ENCODE data around the gene SLC39A10. TPM values are rescaled to one million over a fixed set of nuclear protein-coding genes. Genes with fewer than 3 reads are reported as not detected.

The SLC39A10 gene
- polyA plus RNA-seq, 1 of the 3 experiments (the other 2 are of a cell fraction) = 12.3 TPM

DNA sequence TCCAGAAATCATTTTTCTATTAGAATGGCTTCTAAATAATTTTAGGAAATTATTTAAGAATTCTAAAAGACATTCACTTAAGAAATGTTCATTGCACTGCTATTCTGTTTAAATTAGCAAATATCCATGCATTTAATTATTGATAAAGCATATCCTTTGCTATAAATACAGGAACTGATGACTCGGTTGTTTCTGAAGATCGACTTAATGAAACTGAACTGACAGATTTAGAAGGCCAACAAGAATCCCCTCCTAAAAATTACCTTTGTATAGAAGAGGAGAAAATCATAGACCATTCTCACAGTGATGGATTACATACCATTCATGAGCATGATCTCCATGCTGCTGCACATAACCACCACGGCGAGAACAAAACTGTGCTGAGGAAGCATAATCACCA is 59.4 kb downstream of the SLC39A10 start:
- peaks cover 37 to 47% of the 10 kb centered on the region in 2 experiments for H3K36me3 ChIP-seq (replicated peaks in 1 of 2; ENCODE audit: control insufficient read depth in 1 of 2, insufficient read depth in 2 of 2, low read length in 1 of 2)
- CTCF ChIA-PET = no interaction called here

GRCh38 chr2:195721042-195721441 is 64.0 kb downstream of the SLC39A10 start:
- Histone ChIP-seq H4K20me1 (ENCODE audit: insufficient read depth) (no peaks in the 10 kb centered on the region), H2AFZ (ENCODE audit: low read depth) (no peak overlapping the region), H3K9me3 (no peaks in the 10 kb centered on the region), H3K36me3 (replicated peaks in 1 of 2; ENCODE audit: control insufficient read depth in 1 of 2, insufficient read depth in 2 of 2, low read length in 1 of 2) (peaks cover 42 to 52% of the 10 kb centered on the region in 2 experiments), H3K79me2 (ENCODE audit: insufficient read depth) (no peaks in the 10 kb centered on the region), H3K27ac (ENCODE audit: low read depth in 2 of 2, low read length in 1 of 2) (no peak overlapping the region), H3K9ac (no peak overlapping the region), H3K4me3 (ENCODE audit: low read depth in 2 of 2, low read length in 1 of 2) (no peak overlapping the region), H3F3A (replicated peaks; ENCODE audit: insufficient read depth) (no peaks in the 10 kb centered on the region), H3K9me2 (no peaks in the 10 kb centered on the region), H3K4me1 (ENCODE audit: control insufficient read depth in 1 of 2, insufficient read depth in 2 of 2, low read depth in 1 of 2, low read length in 1 of 2) (no peaks in the 10 kb centered on the region), H3K27me3 (ENCODE audit: insufficient read depth) (no peaks in the 10 kb centered on the region), H3K4me2 (no peak overlapping the region)
- DNase-seq = no peak
- ChIA-PET POLR2A (no interaction called here), CTCF (no interaction called here)
- TF ChIP-seq FOXJ3 (CRISPR knock-in tag; IDR thresholded peaks at IDR 0.05) = no peak
- no peak for TF ChIP-seq FOXM1 (IDR thresholded peaks at IDR 0.05; ENCODE audit: low read depth)
- TF ChIP-seq MXI1 (IDR thresholded peaks at IDR 0.05; ENCODE audit: low read depth, low read length) = no peak
- no peak for TF ChIP-seq EP300 (IDR thresholded peaks at IDR 0.05; ENCODE audit: borderline replicate concordance in 1 of 2, low read depth in 1 of 2, low read length in 1 of 2)
- TF ChIP-seq CHD2 (IDR thresholded peaks at IDR 0.05; ENCODE audit: low read length, partially characterized antibody) = no peak
- TF ChIP-seq RAD21 (IDR thresholded peaks at IDR 0.05; ENCODE audit: low read length) = no peak
- 96% methylated on average over 2 of the region's 2 CpGs for WGBS (ENCODE audit: low lambda C conversion rate)

More for the DNA sequence above, 59.4 kb downstream of the SLC39A10 start:
- POLR2A ChIA-PET = no interaction called here
- TF ChIP-seq TEAD4 (IDR thresholded peaks at IDR 0.05; ENCODE audit: borderline replicate concordance, insufficient read depth) (no peak), NRF1 (IDR thresholded peaks at IDR 0.05; ENCODE audit: low read depth, low read length) (no peak), CHD2 (IDR thresholded peaks at IDR 0.05; ENCODE audit: low read length, partially characterized antibody) (no peak), GABPA (IDR thresholded peaks at IDR 0.05; ENCODE audit: low read depth) (no peak), MEF2A (IDR thresholded peaks at IDR 0.05; ENCODE audit: borderline replicate concordance, low read depth) (no peak), FOXJ3 (CRISPR knock-in tag; IDR thresholded peaks at IDR 0.05) (no peak), RFX5 (IDR thresholded peaks at IDR 0.05; ENCODE audit: low read length) (no peak)
- TF ChIP-seq, protein P1, sequence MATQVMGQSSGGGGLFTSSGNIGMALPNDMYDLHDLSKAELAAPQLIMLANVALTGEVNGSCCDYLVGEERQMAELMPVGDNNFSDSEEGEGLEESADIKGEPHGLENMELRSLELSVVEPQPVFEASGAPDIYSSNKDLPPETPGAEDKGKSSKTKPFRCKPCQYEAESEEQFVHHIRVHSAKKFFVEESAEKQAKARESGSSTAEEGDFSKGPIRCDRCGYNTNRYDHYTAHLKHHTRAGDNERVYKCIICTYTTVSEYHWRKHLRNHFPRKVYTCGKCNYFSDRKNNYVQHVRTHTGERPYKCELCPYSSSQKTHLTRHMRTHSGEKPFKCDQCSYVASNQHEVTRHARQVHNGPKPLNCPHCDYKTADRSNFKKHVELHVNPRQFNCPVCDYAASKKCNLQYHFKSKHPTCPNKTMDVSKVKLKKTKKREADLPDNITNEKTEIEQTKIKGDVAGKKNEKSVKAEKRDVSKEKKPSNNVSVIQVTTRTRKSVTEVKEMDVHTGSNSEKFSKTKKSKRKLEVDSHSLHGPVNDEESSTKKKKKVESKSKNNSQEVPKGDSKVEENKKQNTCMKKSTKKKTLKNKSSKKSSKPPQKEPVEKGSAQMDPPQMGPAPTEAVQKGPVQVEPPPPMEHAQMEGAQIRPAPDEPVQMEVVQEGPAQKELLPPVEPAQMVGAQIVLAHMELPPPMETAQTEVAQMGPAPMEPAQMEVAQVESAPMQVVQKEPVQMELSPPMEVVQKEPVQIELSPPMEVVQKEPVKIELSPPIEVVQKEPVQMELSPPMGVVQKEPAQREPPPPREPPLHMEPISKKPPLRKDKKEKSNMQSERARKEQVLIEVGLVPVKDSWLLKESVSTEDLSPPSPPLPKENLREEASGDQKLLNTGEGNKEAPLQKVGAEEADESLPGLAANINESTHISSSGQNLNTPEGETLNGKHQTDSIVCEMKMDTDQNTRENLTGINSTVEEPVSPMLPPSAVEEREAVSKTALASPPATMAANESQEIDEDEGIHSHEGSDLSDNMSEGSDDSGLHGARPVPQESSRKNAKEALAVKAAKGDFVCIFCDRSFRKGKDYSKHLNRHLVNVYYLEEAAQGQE (IDR thresholded peaks at IDR 0.05; ENCODE audit: low read depth, low read length) = no peak
- TF ChIP-seq, protein P2, sequence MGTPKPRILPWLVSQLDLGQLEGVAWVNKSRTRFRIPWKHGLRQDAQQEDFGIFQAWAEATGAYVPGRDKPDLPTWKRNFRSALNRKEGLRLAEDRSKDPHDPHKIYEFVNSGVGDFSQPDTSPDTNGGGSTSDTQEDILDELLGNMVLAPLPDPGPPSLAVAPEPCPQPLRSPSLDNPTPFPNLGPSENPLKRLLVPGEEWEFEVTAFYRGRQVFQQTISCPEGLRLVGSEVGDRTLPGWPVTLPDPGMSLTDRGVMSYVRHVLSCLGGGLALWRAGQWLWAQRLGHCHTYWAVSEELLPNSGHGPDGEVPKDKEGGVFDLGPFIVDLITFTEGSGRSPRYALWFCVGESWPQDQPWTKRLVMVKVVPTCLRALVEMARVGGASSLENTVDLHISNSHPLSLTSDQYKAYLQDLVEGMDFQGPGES (IDR thresholded peaks at IDR 0.05; ENCODE audit: low read depth, low read length) = no peak
- Histone ChIP-seq H3K4me1 (ENCODE audit: control insufficient read depth in 1 of 2, insufficient read depth in 2 of 2, low read depth in 1 of 2, low read length in 1 of 2) (no peaks in the 10 kb centered on the region), H3K79me2 (ENCODE audit: insufficient read depth) (no peaks in the 10 kb centered on the region; the same call in 1 of the 2 replicates), H3K27ac (ENCODE audit: low read depth in 2 of 2, low read length in 1 of 2) (no peak overlapping the region), H3K9me3 (no peaks in the 10 kb centered on the region), H3K9ac (no peak overlapping the region), H3F3A (replicated peaks; ENCODE audit: insufficient read depth) (no peaks in the 10 kb centered on the region), H3K4me2 (no peak overlapping the region), H2AFZ (ENCODE audit: low read depth) (no peak overlapping the region), H3K9me2 (no peaks in the 10 kb centered on the region), H4K20me1 (ENCODE audit: insufficient read depth) (no peaks in the 10 kb centered on the region), H3K4me3 (ENCODE audit: low read depth in 2 of 2, low read length in 1 of 2) (no peak overlapping the region), H3K27me3 (ENCODE audit: insufficient read depth) (no peaks in the 10 kb centered on the region)
- 97% methylated on average over 4 of the region's 4 CpGs for WGBS (ENCODE audit: low lambda C conversion rate)
- DNase-seq = no peak
